GM12874 (cell line): ENCODE data around the gene OR6B1.

Experiments used
- TF ChIP-seq, protein P1 (sequence below): IDR thresholded peaks from 2 replicates; pipeline ENCODE4 v1.5.1; 2011; ENCODE audit warnings: low read depth, mild to moderate bottlenecking, control low read depth, low read length, moderate library complexity; ENCODE audit not compliant: insufficient read depth

Gene OR6B1

DNA sequence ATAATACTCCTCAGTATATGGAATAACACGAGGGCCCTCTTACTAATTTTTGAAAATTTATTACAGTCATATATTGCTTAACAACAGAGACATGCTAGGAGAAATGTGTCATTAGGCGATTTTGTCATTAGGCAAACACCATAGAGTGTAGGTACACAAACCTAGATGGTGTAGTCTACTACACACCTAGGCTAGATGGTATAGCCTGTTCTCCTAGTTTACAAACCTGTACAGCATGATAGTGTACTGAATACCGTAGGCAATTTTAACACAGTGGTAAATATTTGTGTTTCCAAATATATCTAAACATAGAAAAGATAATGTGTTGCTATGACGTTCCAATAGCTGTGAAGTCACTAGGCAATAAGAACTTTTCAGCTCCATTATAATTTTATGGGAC is 32.7 kb upstream of the OR6B1 start:
- TF ChIP-seq, protein P1, sequence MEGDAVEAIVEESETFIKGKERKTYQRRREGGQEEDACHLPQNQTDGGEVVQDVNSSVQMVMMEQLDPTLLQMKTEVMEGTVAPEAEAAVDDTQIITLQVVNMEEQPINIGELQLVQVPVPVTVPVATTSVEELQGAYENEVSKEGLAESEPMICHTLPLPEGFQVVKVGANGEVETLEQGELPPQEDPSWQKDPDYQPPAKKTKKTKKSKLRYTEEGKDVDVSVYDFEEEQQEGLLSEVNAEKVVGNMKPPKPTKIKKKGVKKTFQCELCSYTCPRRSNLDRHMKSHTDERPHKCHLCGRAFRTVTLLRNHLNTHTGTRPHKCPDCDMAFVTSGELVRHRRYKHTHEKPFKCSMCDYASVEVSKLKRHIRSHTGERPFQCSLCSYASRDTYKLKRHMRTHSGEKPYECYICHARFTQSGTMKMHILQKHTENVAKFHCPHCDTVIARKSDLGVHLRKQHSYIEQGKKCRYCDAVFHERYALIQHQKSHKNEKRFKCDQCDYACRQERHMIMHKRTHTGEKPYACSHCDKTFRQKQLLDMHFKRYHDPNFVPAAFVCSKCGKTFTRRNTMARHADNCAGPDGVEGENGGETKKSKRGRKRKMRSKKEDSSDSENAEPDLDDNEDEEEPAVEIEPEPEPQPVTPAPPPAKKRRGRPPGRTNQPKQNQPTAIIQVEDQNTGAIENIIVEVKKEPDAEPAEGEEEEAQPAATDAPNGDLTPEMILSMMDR, result no peak

DNA sequence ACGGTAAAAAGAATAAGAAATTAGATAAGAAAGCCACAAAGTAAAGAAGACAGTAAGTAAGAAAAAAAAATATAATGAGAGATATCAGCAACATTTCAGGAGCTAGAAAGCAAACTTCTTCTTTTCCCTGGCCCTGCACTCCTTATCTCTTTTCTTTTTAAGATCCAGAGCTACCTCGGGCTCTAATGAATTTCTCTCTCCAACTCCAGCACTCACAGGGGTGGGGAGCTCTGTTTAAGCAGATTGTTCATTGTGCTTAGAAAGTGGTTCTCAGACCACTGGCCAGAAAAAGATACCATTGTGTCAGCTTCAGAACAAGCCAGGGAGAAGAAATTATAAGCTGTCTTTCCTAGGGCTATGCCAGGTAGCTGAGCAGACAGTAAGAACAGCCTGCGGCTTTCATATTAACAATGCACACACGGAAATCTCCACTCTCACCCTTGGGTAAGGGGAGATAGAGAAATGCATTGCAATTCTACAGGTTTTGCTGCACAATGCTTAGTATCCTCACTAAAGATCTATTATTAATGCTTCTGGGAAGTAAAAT is 26.2 kb upstream of the OR6B1 start:
- TF ChIP-seq, protein P1, result no peak

DNA sequence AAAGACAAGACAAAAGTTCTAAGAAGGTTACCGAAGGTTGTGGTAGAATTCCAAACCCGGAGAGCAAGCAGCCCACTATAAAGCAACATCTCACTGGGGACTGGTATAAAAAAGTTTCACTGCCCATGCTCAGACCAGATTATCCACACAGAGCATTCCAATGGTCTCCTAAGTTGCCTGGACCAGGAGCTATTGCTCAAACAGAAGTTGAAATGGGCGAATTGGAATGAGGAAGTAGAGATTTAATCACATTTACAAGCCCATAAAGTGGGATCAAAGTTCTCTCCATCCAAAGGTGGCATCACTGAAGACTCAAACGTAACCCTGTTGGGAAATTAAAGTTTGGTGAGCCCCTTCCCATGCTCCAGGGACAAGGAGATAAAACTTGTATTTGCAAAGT is 25.7 kb upstream of the OR6B1 start:
- TF ChIP-seq, protein P1, result no peak

- TF ChIP-seq, protein P1, result no peak
Observed at GRCh38 chr7:143975617-143976016, 24.5 kb upstream of the OR6B1 start.

- TF ChIP-seq, protein P1, result no peak
Observed at GRCh38 chr7:143978585-143978984, 21.5 kb upstream of the OR6B1 start.

GRCh38 chr7:143979359-143979758 is 20.8 kb upstream of the OR6B1 start:
- TF ChIP-seq, protein P1, result no peak

GRCh38 chr7:143979998-143980397 is 20.1 kb upstream of the OR6B1 start:
- TF ChIP-seq, protein P1, result no peak
